ENCODE results near the gene B4GALT1.
A peak's percentile ranks its signal among the peaks of the same experiment; 100 is the strongest.
"Not testable (repeated sequence)": the region's sequence is repeated elsewhere in the genome, so short reads cannot be mapped to it uniquely, and the experiment has no call there.

Gene B4GALT1

DNA sequence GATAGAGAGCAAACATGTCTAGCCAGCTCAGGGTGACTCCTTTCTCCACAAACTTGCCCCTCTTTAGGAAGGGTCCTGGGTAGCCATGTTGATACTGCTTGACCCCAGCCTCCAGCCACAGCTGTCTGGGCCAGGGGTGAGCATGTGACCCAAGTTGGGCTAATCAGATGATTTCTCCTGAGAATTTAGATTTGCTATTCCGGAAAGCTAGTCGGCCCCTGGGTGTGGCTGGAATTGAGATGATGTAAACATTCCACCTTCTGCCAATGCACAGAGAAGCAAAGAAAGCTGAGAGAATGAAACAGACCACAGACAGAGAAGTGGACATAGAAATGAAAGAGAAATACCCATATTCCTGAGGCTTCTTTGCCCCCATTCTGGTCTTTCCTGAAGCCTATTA is 17.8 kb upstream of the B4GALT1 start:
- no peak for DNase-seq

DNA sequence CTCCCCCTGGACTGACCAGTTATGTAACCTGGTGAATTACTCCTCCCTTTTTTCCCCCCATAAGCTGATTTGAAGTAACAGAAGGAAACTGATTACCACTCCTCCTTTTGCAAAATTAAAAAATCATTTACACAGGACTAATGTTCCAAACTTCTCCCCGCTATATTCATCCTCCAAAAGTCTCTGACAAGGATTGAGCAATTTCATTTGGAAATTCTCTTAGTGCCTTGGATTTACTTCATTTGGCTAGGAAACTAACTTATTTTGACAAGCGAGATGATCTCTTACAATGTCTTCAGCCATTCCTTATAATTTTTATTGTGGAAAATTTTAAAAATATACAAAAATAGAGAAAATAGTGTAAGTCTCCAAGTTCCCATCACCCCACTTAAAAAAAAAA is 15.4 kb upstream of the B4GALT1 start:
- DNase-seq: no peak

DNA sequence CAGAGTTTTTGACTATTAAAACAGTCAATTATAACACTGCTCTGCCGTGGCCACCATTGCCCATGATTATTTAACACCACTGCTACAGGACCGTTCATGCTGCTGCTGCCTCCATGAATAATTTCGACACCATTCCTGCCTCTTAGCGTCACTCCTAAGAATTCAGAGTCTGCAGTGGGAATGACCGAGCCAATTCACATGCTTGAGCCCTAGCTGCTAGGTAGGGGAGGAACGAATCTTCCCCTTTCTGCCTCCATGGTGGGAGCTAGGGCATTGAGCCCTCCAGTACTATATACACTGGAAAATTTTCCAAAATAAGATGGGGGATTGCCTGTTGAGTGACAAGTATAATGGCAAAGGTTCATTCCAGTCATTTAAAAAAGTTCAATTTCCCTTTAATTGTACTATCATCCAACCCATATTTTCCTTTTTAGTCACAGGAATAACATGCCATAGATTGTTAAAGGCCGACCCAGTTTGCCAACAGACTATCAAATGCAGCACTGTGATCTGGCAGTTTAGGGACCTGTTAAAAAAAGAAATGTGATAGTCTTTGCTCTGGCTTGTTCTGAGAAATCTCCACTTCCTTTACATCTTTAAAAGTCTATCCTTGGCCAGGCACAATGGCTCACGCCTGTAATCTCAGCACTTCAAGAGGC is 13.5 kb upstream of the B4GALT1 start:
- DNase-seq: no peak

DNA sequence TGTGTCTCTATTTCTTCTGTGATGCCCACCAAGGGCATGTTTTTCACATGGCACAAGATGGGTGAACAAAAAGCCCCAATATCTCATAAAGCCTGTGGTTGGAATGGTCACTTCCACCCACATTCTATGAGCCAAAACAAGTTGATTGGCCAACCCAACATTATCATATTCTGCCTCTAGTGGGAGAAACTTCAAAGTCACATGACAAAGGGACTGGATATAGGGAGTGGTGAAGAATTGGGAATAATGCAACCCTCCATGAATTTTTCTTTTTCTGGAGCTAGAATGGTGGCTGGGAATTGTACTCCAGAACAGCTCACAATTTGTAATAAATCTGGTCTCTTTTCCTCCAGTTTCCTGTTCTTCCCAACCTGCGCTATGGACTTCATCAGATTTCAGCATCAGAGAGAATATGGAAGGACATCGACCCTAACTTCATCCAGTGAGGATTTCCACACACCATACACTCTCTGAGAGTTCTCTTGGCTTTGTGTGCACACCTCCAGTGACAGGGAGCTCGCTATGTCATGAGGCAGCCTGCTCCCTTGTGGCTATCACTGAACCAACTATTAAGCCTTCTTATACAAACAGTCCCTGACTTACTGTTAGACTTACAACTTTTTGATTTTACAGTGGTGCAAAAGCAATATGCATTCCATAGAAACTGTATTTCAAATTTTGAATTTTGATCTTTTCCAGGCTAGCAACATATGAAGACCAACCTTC is 12.0 kb upstream of the B4GALT1 start:
- no peak for DNase-seq

DNA sequence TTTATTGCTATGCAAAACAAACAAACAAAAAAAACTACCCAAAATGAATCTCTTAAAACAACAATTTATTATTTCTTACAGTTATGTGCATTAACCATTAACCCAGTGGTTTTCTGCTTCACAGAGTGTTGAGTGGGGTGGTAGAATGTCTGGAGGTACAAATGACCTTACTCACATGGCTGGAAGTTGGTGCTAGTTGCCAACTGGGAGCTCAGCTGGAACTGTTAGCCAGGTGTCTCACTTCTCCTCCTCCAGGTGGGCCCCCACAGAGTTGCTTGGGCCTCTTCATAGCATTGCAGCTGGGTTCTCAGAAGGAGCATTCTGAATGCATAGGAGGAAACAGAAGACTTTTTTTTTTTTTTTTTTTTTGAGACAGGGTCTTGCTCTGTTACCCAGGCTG is 10.5 kb upstream of the B4GALT1 start:
- no peak for DNase-seq

DNA sequence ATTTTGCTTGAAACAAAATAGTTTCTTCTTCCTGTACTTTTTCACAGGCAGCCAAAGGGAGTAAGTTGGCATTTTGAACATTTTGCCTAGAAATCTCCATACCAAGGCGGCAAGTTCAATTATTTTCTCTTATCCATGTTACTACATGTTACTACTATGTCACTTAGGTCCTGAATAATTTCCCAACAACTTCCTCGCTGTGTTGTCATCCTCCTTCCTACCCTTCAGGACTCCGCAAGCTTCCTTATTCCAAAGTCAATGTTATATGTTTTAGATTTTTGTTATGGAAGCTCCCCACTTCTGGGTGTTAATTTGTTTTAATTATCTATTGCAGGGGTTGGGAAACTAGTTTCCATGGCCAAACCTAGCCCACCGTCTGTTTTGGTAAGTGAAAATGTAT is 9.9 kb upstream of the B4GALT1 start:
- no peak for DNase-seq

DNA sequence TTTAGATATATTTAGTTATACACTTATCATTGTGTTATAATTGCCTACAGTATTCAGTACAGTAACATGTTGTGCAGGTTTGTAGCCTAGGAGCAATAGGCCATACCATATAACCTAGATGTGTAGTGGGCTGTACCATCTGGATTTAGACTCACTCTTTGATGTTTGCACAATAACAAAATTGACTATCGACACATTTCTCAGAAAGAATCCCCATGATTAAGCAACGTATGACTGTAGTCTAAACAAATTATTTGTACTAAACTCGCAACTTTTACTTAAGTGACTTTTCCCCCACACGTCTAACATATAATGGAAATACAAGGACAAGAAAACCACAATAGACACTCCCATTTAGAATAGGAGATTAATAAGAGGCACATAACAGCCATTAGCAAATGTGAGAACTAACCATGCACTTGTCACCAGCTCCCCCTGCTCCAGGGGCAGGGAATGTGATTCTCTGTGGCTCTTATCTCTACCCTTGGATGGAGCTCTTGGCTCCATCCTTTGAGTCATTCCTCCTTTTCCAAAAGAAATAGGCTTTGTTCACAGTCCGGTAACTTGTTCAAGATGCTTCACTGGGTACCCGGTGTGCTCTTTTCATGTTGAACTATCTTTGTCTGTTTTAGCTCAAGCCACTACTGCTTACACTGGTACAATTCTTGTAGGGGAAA is 8.7 kb upstream of the B4GALT1 start:
- no peak for DNase-seq

DNA sequence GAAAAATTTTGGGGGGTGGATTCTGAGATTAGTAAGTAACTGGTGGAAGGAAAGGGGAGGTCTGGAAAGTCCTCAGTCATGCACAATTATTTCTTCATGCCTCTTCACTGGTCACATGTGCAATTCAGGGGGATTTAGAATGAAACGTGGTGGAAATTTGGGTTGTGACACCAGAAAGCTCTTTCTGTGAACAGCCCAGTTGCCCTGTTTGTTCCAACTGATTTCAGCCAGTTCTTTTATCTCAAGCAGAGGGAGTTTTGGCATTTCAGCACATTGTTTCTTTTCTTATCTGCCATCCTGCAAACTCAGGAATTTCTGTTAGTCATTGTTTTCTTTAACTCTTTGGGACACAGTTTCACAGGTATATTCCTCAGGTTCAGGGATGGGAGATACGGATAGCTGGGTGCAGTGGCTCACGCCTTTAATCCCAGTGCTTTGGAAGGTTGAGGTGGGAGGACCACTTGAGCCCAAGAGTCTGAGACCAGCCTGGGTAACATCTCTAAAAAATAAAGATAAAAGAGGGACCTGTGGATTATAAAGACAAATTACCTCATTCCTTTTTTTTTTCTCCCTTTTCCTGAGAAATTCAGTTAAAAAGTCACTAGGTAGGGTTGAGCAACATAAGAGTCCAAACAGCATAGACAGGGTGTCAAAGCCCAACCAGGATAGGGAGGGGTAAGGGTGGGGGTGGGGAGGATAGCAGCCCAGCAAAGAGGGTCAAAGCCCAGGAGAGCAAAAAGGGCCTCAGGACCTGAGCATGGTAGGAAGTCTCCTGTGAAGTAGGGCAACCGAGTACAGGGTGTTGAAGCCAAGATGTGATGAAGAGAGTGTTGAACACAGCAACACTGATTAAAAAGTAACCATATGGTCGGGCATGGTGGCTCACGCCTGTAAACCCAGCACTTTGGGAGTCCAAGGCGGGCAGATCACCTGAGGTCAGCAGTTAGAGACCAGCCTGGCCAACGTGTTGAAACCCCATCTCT is 5.4 kb upstream of the B4GALT1 start:
- DNase-seq: no peak

DNA sequence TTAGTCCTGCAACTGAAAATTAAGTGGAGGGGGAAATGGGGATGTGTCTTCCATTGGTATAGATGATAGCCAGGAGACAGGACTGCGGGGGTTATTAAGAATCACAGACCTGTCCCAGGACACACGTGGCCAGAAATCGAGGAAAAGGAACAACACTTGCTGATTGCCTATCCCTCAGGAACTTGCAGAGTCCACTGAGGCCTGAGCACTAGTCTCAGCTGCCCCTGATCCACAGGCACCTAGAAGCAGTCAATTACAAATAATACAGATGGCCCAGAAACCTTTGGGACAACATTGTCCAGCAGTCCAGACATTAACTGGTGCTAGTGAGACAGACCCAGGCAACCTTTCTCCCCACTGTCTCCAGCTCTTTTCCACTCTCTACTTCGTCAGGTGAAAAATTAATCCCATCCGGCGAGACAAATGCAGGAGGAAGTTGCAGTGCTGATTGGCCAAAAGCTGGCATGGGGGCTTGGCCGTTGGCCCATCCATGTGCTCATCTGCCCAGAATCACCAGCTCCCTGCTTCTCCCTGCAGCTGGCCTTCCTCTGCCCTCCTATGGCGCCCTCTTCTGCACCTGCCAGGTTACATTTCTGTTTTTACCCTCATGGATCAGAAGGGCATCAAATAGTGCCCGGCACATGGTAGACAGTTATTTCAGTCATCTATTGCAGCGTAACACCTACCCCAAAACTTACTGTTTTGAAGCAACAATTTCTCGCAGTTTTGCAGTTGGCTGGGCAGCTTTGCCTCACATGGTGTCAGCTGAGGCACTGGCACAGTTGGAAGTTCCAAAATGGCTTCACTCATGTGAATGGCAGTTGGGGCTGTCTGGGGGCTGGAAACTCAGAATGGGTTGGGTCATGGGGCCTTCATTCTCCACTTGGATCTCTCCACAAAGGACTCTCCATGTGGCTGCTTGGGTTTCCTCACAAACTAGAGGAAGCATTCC is 3.6 kb upstream of the B4GALT1 start:
- DNase-seq: peak; percentile 47 to 51

DNA sequence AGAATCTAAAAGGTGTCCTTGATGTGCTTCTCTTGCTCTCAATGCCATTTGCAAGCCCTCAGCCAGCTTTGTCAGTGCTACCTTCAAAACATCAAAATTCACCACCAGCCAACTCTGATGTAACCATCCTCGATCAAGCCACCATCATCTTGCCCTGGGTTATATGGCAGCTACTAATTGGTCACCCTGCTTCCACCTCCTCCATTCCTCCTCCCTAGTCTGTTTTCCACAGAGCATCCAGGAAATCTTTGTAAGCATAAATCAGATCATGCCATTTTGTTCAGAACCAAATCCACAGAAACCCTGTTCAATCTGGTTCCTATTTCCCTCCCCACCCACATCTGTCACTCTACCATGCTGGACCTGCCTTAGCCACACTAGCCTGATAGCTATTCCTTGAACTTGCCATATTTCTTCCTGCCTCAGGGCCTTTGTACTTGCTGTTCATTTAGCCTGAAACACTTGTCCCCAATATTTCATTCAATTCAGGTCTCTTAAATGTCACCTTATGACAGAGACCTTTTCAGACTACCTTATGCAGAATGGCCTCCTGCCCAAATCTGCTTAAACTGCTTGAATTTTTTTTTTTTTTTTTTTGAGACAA is 1.9 kb upstream of the B4GALT1 start:
- DNase-seq: no peak

DNA sequence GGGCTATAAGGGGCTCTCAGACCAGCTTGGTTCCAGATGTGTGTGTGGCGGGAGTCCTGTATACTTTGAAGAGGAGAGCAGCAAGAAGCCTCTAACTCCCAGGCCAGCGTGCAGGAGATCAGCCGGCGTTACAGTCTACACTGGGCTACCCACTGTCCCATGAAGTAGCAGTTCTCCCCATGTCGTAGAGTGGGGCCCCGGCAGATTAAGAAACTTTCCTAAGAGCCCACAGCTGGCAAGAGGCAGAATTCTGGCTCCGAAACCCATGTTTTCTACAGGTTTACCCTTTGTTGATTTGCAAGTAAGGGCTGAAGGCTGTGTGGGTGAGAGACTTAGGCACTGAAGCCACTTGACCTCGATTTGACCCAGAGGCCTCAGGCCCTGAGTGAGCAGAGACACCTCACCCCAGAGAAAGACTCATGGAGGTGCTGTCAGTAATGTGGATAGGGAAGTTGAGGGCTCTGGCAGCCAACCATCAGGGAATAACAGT is 881 bp upstream of the B4GALT1 start:
- DNase-seq: peak; percentile 21 to 59

DNA sequence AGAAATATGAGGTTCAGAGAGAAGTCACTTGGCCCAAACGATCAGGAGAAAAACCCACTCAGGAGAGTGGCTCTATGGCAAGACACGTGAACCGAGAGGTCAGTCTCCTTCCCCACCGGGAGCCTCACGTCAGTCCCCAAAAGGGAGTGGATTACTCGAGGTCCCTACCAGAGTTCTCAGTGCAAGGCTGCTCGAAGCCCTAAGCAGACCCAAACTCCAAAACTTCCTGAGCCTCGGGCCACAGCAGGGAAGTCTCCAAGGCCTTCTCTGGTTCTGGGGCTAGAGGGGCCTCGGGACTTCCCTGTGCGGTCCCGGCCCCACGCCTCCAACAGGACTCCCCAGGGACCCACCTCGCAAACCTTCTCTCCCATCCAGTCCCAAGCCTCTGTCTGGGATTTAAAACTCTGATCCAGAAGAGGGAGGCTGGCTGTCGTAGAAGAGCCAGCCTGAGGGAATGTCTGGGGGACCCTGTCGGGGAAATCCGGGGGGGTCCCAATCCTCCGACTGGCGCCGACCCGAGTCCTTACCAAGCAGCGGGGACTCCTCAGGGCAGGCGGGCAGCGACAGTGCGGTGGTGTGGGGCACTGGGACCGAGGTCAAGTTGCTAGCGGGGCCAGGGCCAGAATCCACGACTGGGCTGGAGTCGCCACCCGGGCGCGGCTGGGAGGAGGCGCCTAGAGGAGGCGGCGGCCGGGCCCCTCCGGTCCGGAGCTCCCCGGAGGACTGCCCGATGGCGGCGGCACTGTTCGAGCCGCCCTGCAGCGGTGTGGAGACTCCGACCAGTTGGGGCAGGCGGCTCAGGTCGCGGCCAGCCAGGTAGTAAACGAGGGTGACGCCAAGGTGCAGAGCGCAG is 679 bp downstream of the B4GALT1 start:
- DNase-seq: no peak

DNA sequence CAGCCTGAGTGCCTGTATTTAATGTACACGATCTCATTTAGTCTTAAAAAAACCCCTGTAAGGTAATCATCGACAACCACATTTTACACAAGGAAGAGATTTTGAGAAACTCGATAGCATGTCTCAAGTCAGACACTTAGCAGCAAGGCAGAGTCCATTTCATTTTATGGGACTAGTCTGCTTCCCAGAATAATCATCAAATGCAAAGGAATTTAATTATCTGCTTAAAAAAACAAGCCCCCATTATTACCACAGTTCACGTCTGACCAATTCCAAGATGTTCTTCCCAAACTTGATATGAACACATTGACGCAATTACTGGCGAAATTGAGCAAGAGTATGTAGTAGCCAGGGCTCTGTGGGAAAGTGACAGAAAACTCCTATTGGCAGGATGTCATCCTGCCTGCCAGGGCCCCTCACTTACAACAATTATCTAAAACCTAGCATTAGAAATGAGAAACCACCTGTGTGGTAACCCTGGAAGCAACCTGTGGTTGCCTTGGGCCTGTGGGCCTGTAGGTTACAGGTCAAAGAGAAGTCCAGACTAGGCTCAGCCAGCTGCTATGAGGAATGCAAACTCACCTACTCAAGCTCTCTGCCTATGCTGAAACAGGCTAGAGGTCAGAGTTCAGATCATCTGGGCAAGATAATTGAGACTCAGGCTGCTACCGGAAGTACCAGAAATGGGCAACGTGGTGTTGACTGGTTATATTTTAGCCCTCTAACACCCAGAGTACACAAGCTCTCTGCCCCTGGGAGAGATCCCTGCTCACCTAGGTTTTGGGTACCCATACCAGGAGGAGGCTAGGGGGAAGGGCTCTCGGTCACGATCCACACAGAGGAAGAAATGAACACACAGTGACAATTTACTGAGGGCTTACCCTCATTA is 1.6 kb downstream of the B4GALT1 start:
- peak in 1 of 2 experiments; percentile 4 for DNase-seq

DNA sequence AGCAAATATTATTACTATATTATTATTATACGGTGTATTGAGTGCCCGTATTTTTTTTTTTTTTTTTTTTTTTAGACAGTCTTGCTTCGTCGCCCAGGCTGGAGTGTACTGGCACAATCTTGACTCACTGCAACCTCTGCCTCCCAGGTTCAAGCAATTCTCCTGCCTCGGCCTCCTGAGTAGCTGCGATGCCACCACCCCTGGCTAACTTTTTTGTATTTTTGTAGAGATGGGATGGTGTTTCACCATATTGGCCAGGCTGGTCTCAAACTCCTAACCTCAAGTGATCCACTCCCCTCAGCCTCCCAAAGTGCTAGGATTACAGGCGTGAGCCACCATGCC is 2.2 kb downstream of the B4GALT1 start:
- DNase-seq: not testable (repeated sequence)

DNA sequence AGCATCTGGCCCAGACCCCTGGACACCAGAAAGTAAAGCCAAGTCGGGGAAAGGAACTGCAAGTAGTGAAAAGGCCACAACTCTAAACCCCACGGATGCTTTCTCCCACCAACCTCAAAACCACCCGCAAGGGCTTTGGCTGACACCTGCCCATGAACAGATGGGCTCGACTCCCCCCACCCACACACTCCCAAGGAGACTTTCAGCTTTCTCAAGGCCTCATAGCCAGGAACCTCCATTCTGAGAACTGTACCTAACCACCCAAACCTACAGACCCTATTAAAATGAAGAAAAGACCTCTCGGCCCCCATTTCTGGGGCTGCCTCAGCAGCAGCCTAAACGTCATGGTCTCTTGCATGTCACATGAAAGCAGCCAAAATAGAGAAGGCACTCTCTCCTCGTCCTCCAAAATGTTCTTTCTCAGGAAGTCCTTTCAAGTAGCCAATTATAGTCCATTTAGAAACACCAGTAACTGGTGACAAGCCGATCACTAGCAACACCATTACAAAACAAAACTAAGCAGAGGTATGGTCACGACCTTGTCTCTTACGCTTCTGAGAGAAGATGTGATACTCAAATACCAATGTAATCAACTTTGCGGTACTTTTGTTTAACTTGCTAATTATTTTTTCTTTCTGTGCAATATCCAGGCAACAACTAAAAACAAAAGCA is 2.9 kb downstream of the B4GALT1 start:
- DNase-seq: no peak

DNA sequence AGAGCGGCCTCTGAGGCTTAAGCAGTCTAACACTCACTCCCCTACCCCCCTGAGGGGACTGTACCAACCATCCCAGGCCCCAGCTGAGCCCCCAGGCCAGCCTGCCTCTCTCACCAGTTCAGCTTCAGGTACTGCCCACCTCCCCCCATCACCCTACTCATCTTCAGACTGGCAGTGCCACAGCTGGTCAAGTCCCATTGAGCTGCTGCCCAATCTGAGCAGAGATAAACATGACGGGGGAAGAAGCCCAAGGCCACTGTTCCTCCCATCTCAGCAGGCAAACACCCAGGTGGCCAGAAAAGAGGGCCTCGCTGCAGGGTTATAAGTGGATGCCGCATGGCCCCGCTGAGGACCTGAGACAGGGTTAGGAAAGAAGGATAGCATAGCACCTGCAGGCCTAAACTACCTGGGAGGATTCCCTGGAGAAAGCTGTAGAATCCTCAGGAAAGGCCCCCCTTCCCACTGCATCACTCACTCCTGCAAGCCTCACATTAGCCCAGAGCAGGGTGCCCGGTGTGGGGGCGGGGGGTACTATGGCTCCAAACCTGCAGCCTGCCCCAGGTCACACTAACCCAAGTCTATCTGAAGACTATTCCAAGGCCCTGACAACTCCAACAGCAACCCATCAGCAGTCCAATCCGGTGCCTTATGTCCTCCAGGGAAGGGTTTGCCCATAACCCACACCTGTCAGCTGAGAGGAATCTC is 3.6 kb downstream of the B4GALT1 start:
- no peak for DNase-seq

DNA sequence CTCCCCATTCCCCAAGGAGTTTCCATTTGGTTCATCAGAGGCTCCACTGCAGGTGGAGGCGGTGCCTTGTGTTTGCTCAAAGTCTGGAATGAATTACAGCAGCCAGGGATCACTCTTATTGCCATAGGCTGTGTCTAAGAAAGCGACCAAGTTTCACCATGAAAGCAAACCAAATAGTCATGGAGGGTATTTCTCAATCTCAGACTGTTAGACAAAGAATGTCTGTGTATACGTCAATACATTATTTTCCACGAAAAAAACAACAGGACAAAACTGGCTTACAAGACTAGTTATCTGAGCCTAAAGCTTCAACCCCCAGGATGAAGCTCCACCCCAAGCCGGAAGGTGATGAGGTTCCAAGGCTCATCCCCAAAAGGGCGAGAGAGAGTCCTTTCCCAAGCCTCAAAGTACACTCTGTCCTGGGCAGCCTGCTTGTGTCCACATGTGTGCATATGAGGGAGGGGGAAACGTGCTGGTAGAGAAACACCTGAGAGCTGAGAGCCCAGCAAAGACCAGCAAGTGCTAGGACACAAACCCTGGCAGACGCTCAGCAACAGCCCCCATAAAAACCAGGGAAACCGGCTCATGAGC is 4.3 kb downstream of the B4GALT1 start:
- DNase-seq: no peak
